GM21723 (cell line): ENCODE results near the gene SLIT3.
"Not testable (repeated sequence)": the region's sequence is repeated elsewhere in the genome, so short reads cannot be mapped to it uniquely, and the experiment has no call there.

Experiments
- ATAC-seq: cut with Tn5 transposase; IDR thresholded peaks from one replicate; pipeline ENCODE4 v1.9.1; 2021; ENCODE audit warnings: mild to moderate bottlenecking, moderate library complexity; ENCODE audit not compliant: unreplicated experiment

The SLIT3 gene

GRCh38 chr5:169116961-169117461, 183.9 kb downstream of the SLIT3 start:
- no peak for ATAC-seq

GRCh38 chr5:169115461-169116124, 185.3 kb downstream of the SLIT3 start:
- no peak for ATAC-seq

- no peak for ATAC-seq
Observed at GRCh38 chr5:169114466-169115065, 186.4 kb downstream of the SLIT3 start.

GRCh38 chr5:169112016-169112415, 188.9 kb downstream of the SLIT3 start:
- no peak for ATAC-seq

- ATAC-seq: no peak
Observed at GRCh38 chr5:169106911-169107706, 193.8 kb downstream of the SLIT3 start.

GRCh38 chr5:169105582-169105981, 195.4 kb downstream of the SLIT3 start:
- not testable (repeated sequence) for ATAC-seq

- ATAC-seq: no peak
Observed at GRCh38 chr5:169104937-169105494, 195.9 kb downstream of the SLIT3 start.

GRCh38 chr5:169103586-169104181, 197.3 kb downstream of the SLIT3 start:
- no peak for ATAC-seq

- no peak for ATAC-seq
Observed at GRCh38 chr5:169101966-169102365, 199.0 kb downstream of the SLIT3 start.

GRCh38 chr5:169100735-169101075, 200.2 kb downstream of the SLIT3 start:
- ATAC-seq: no peak

- no peak for ATAC-seq
Observed at GRCh38 chr5:169099801-169100734, 200.9 kb downstream of the SLIT3 start.

- ATAC-seq: no peak
Observed at GRCh38 chr5:169098331-169099121, 202.4 kb downstream of the SLIT3 start.

- ATAC-seq: no peak
Observed at GRCh38 chr5:169097374-169098326, 203.3 kb downstream of the SLIT3 start.

- no peak for ATAC-seq
Observed at GRCh38 chr5:169095976-169096375, 205.0 kb downstream of the SLIT3 start.

- no peak for ATAC-seq
Observed at GRCh38 chr5:169095410-169095960, 205.5 kb downstream of the SLIT3 start.

- no peak for ATAC-seq
Observed at GRCh38 chr5:169094586-169095409, 206.1 kb downstream of the SLIT3 start.

GRCh38 chr5:169091396-169091980, 209.5 kb downstream of the SLIT3 start:
- no peak for ATAC-seq
